Transverse colon (tissue), 4 donors: ENCODE results near the gene PRICKLE2. TPM values are rescaled to one million over a fixed set of nuclear protein-coding genes. Genes with fewer than 3 reads are reported as not detected.

Experiments
- DNase-seq: peaks from one replicate; pipeline ENCODE4 v3.0.0-alpha.2; 2019
- H3K27ac ChIP-seq, 4 donors: fragments of 200-600 bp; sonication (generic); 2 replicates each; pipeline ENCODE4 v1.5.1; 2016 to 2018; ENCODE audit warnings: inconsistent platforms in 4 of 4
- H3K27me3 ChIP-seq: fragments of 200-600 bp; sonication (generic); 2 replicates; pipeline ENCODE4 v1.5.1; 2017; ENCODE audit warnings: inconsistent platforms
- H3K36me3 ChIP-seq, 4 donors: fragments of 200-600 bp; sonication (generic); 2 replicates each; pipeline ENCODE4 v1.5.1; 2017 to 2019; ENCODE audit warnings: inconsistent platforms in 4 of 4
- H3K4me1 ChIP-seq, 4 donors: fragments of 200-600 bp; sonication (generic); 2 replicates each; pipeline ENCODE4 v1.5.1; 2017 to 2020; ENCODE audit warnings: inconsistent platforms in 4 of 4
- H3K4me3 ChIP-seq, 4 donors: fragments of 200-600 bp; sonication (generic); 1 replicate in 1 of 4; 2 replicates in 3 of 4; pipeline versions ENCODE4 v1.5.1 to v1.6.1; 2017 to 2019; ENCODE audit warnings: inconsistent platforms in 4 of 4
- H3K9me3 ChIP-seq, 2 donors: fragments of 200-600 bp; sonication (generic); 2 replicates each; pipeline ENCODE4 v1.5.1; 2017 to 2019; ENCODE audit warnings: inconsistent platforms in 2 of 2
- CTCF ChIP-seq, 5 experiments: fragments of 200-600 bp in 3 of 5; fragments of 450-650 bp in 2 of 5; sonication (generic) in 3 of 5; IDR thresholded peaks; 1 replicate in 2 of 5; 2 replicates in 3 of 5; pipeline ENCODE4 v1.5.1; 2016 to 2017; ENCODE audit warnings: antibody characterized with exemption in 5 of 5, inconsistent platforms in 3 of 5, mild to moderate bottlenecking in 2 of 5, moderate library complexity in 1 of 5
- EP300 ChIP-seq: sonication (generic); formaldehyde crosslinking; IDR thresholded peaks from one replicate; pipeline ENCODE4 v1.6.1; 2017; ENCODE audit warnings: antibody characterized with exemption, low read depth
- POLR2A ChIP-seq: fragments of 450-650 bp; IDR thresholded peaks from one replicate; pipeline ENCODE4 v1.6.1; 2016; ENCODE audit warnings: antibody characterized with exemption, mild to moderate bottlenecking, moderate library complexity
- POLR2AphosphoS5 ChIP-seq, 3 donors: sonication (generic); formaldehyde crosslinking; IDR thresholded peaks; one replicate each; pipeline ENCODE4 v1.6.1; 2016; ENCODE audit warnings: antibody characterized with exemption in 3 of 3
- WGBS, 2 donors: methylation state at CpG; one replicate each; pipeline ENCODE4 v1.1.5; 2018; ENCODE audit warnings: low coverage in 1 of 2; 5-methylcytosine and 5-hydroxymethylcytosine counted together
- in situ Hi-C, 4 donors: fragments of 200-750 bp; cut with MboI; loops; one replicate each; pipeline versions ENCODE4 v1.15.0 to v1.15.1; 2017; ENCODE audit warnings: low sequenced_read_pairs in 3 of 4, low pct_ligation_motif_present in 1 of 4, low pct_unique_long_range_greater_than_20kb in 1 of 4
- intact Hi-C: fragments of 100-400 bp; cut with DNase I; formaldehyde crosslinking; loops from one replicate; pipeline ENCODE4 v1.15.1; 2023; ENCODE audit warnings: low total_unique reads
- total RNA-seq, 4 donors: library from RNA; depleted of rRNA; stranded (reverse); fragments of >200 nt; gene quantifications; one replicate each; pipeline ENCODE4 v1.1.0, GENCODE V29; 2016

Gene PRICKLE2
- total RNA-seq, 4 donors from 2014 or later = 8.5 to 38.4 (median 17.4) TPM

- Histone ChIP-seq H3K27me3 (no peaks in the 10 kb centered on the region), H3K27ac (no peak overlapping the region), H3K4me1 (peaks cover 0 to 1% (median 0%) of the 10 kb centered on the region in 4 donors), H3K4me3 (no peak overlapping the region), H3K9me3 (no peaks in the 10 kb centered on the region), H3K36me3 (no peaks in the 10 kb centered on the region)
- TF ChIP-seq EP300 = no peak
- TF ChIP-seq POLR2AphosphoS5 (IDR thresholded peaks at IDR 0.05) = no peak
- no peak for TF ChIP-seq CTCF (IDR thresholded peaks at IDR 0.05)
- no peak for TF ChIP-seq POLR2A
- DNase-seq = no peak
- WGBS, 2 donors = 83% methylated on average over 3 of the region's 3 CpGs
- intact Hi-C loops = no loop called here
- in situ Hi-C loops = no loop called here
Measured at GRCh38 chr3:64059484-64060175, 165.6 kb downstream of the PRICKLE2 start.

- no peak for TF ChIP-seq POLR2A
- TF ChIP-seq POLR2AphosphoS5 (IDR thresholded peaks at IDR 0.05) = no peak
- TF ChIP-seq CTCF (IDR thresholded peaks at IDR 0.05) = no peak
- TF ChIP-seq EP300 = no peak
- no peaks in the 10 kb centered on the region for H3K27me3 ChIP-seq
Measured at GRCh38 chr3:64058566-64058965, 166.7 kb downstream of the PRICKLE2 start.

GRCh38 chr3:64057231-64057630 is 168.0 kb downstream of the PRICKLE2 start:
- Histone ChIP-seq H3K4me1 (peaks cover 0 to 3% (median 0%) of the 10 kb centered on the region in 4 donors), H3K27me3 (no peaks in the 10 kb centered on the region), H3K36me3 (no peaks in the 10 kb centered on the region), H3K27ac (no peak overlapping the region), H3K4me3 (no peak overlapping the region), H3K9me3 (no peaks in the 10 kb centered on the region)
- intact Hi-C loops = no loop called here
- 91 to 94% methylated on average over 3 to 4 of the region's 4 CpGs for WGBS, 2 donors
- in situ Hi-C loops = no loop called here
- DNase-seq = no peak
- TF ChIP-seq POLR2A (no peak), EP300 (no peak), CTCF (IDR thresholded peaks at IDR 0.05) (no peak), POLR2AphosphoS5 (IDR thresholded peaks at IDR 0.05) (no peak)

More at GRCh38 chr3:64058566-64058965, 166.7 kb downstream of the PRICKLE2 start:
- Histone ChIP-seq H3K9me3 (no peaks in the 10 kb centered on the region), H3K36me3 (no peaks in the 10 kb centered on the region), H3K4me3 (no peak overlapping the region), H3K27ac (no peak overlapping the region), H3K4me1 (peaks cover 0 to 3% (median 0%) of the 10 kb centered on the region in 4 donors)
- in situ Hi-C loops = no loop called here
- 55 to 64% methylated on average over 4 of the region's 4 CpGs for WGBS, 2 donors
- DNase-seq = no peak
- intact Hi-C loops = no loop called here

GRCh38 chr3:64056606-64057180 is 168.6 kb downstream of the PRICKLE2 start:
- 64 to 79% methylated on average over 2 to 3 of the region's 3 CpGs for WGBS, 2 donors
- H3K27me3 ChIP-seq = no peaks in the 10 kb centered on the region
- H3K4me1 ChIP-seq = peaks cover 0 to 3% (median 0%) of the 10 kb centered on the region in 4 donors
- no peak overlapping the region for H3K4me3 ChIP-seq
- TF ChIP-seq EP300 = no peak
- no peak for TF ChIP-seq POLR2A
- TF ChIP-seq POLR2AphosphoS5 (IDR thresholded peaks at IDR 0.05) = no peak
- TF ChIP-seq CTCF (IDR thresholded peaks at IDR 0.05) = no peak
- in situ Hi-C loops (no loop called here), intact Hi-C loops (no loop called here)
- no peaks in the 10 kb centered on the region for H3K36me3 ChIP-seq
- no peaks in the 10 kb centered on the region for H3K9me3 ChIP-seq
- H3K27ac ChIP-seq = no peak overlapping the region
- DNase-seq = no peak
